HepG2 (cell line): ENCODE measurements around the gene KIAA0825. TPM values are rescaled to one million over a fixed set of nuclear protein-coding genes. Genes with fewer than 3 reads are reported as not detected.

ENCODE experiments used
- ATAC-seq: fragments of 200-7000 bp; cut with Tn5 transposase; 3 replicates; pipeline ENCODE4 v1.9.1; 2020; ENCODE audit warnings: mild to moderate bottlenecking, moderate library complexity
- BruUV-seq: library from RNA; stranded (reverse); fragments of 400-500 nt; replicated peaks from 2 replicates; lab custom pipeline; 2021; lab: Mats Ljungman, UMichigan
- CTCF ChIA-PET: fragments of 300-600 bp; formaldehyde crosslinking; extraction: SDS; loops from one replicate; lab custom pipeline; 2021; ENCODE audit warnings: low total read pairs, inconsistent platforms, low intra/inter-chr PET ratio; lab: Yijun Ruan, JAX
- POLR2A ChIA-PET: fragments of 350-600 bp; sonication (Branson Sonifier 250); formaldehyde crosslinking; loops from one replicate; lab custom pipeline; 2020; ENCODE audit warnings: antibody characterized with exemption, inconsistent platforms; lab: Yijun Ruan, JAX
- DNase-seq: peaks from one replicate; pipeline ENCODE4 v3.0.0-alpha.2; 2015; ENCODE audit warnings: low spot score
- FAIRE-seq: peaks from 3 replicates; lab custom pipeline; 2011; peaks lifted over from hg19 to GRCh38; lab: Jason Lieb, UNC
- H2AFZ ChIP-seq: one replicate; pipeline ENCODE4 v1.6.1; 2011; ENCODE audit warnings: low read length, inconsistent platforms
- H3K27ac ChIP-seq: fragments of 300-600 bp; 3 replicates; pipeline ENCODE4 v1.8.0; 2011; ENCODE audit warnings: mixed run types, mild to moderate bottlenecking, mixed read lengths, low read length, inconsistent platforms; ENCODE audit not compliant: insufficient read depth; ENCODE audit errors: extremely low read length
- H3K27me3 ChIP-seq, 2 experiments: fragments of 200-600 bp in 1 of 2; 2 replicates in 1 of 2; 3 replicates in 1 of 2; pipeline versions ENCODE4 v1.6.0 to v1.8.0; 2011; ENCODE audit warnings: low read length in 2 of 2, mild to moderate bottlenecking in 2 of 2, moderate library complexity in 2 of 2, inconsistent platforms in 1 of 2; ENCODE audit not compliant: insufficient read depth in 2 of 2, control insufficient read depth in 1 of 2
- H3K36me3 ChIP-seq, 2 experiments: fragments of 200-600 bp in 1 of 2; replicated peaks in 1 of 2; 2 replicates in 1 of 2; 3 replicates in 1 of 2; pipeline versions ENCODE4 v1.5.1 to v1.8.0; 2011; ENCODE audit warnings: low read length in 2 of 2, inconsistent platforms in 1 of 2; ENCODE audit not compliant: insufficient read depth in 2 of 2, control insufficient read depth in 1 of 2
- H3K4me1 ChIP-seq: 2 replicates; pipeline ENCODE4 v1.5.1; 2012; ENCODE audit warnings: low read length, inconsistent platforms; ENCODE audit not compliant: insufficient read depth
- H3K4me2 ChIP-seq: 2 replicates; pipeline ENCODE4 v1.6.0; 2011; ENCODE audit warnings: low read depth, low read length, inconsistent platforms
- H3K4me3 ChIP-seq, 3 experiments: fragments of 200-600 bp in 1 of 3; sonication (generic), shearing (Covaris generic) in 1 of 3; replicated peaks in 1 of 3; 2 replicates each; pipeline ENCODE4 v1.5.1; 2011 to 2016; ENCODE audit warnings: low read length in 3 of 3, inconsistent platforms in 2 of 3, low read depth in 2 of 3, mild to moderate bottlenecking in 2 of 3, control low read depth in 1 of 3, mixed read lengths in 1 of 3; ENCODE audit not compliant: insufficient read depth in 1 of 3
- H3K79me2 ChIP-seq: one replicate; pipeline ENCODE4 v1.6.1; 2011; ENCODE audit warnings: low read length, inconsistent platforms; ENCODE audit not compliant: insufficient read depth
- H3K9ac ChIP-seq: 2 replicates; pipeline ENCODE4 v1.6.0; 2011; ENCODE audit warnings: mild to moderate bottlenecking, low read depth, low read length, inconsistent platforms; ENCODE audit not compliant: insufficient read depth
- H3K9me3 ChIP-seq: 2 replicates; pipeline ENCODE4 v1.5.1; 2012; ENCODE audit warnings: mild to moderate bottlenecking, low read length
- H4K20me1 ChIP-seq: 2 replicates; pipeline ENCODE4 v1.6.0; 2011; ENCODE audit warnings: inconsistent platforms, mild to moderate bottlenecking, low read length, moderate library complexity; ENCODE audit not compliant: insufficient read depth
- BCLAF1 ChIP-seq: fragments of 450-650 bp; IDR thresholded peaks from 2 replicates; pipeline ENCODE4 v1.6.1; 2017; ENCODE audit warnings: mild to moderate bottlenecking
- ZNF12 ChIP-seq: sonication (generic); formaldehyde crosslinking; IDR thresholded peaks from 2 replicates; pipeline ENCODE4 v1.5.0; 2020; ENCODE audit warnings: missing genetic modification reagents
- ZNF704 ChIP-seq: sonication (generic); formaldehyde crosslinking; IDR thresholded peaks from 2 replicates; pipeline ENCODE4 v1.8.1; 2023; ENCODE audit warnings: mild to moderate bottlenecking, inconsistent platforms, moderate library complexity, missing genetic modification reagents, borderline replicate concordance
- in situ Hi-C: cut with HindIII; loops from 2 replicates; pipeline ENCODE4 v1.10.0; 2017; ENCODE audit warnings: low pct_unique_long_range_greater_than_20kb; ENCODE audit not compliant: extremely low pct_ligation_motif_present
- intact Hi-C: fragments of 100-400 bp; cut with micrococcal nuclease; formaldehyde crosslinking; loops from one replicate; pipeline ENCODE4 v1.10.0; 2022; ENCODE audit not compliant: unreplicated experiment
- polyA plus RNA-seq, 8 experiments: library from polyadenylated mRNA; depleted of rRNA in 3 of 8; stranded (reverse) in 7 of 8; unstranded in 1 of 8; fragments of >200 nt; fragmentation: Illumina TruSeq in 4 of 8; extraction: Trizol in 4 of 8; gene quantifications; 2 replicates each; pipeline versions ENCODE4 v1.2.1 to v1.2.3, GENCODE V29; 2011 to 2016; ENCODE audit warnings: low read depth in 4 of 8, missing spikeins in 1 of 8, mixed read lengths in 1 of 8; ENCODE audit not compliant: insufficient read depth in 1 of 8
- total RNA-seq, 5 experiments: library from RNA; depleted of rRNA; stranded (reverse); fragments of >200 nt; fragmentation: Illumina TruSeq; extraction: Trizol; gene quantifications; 2 replicates each; pipeline ENCODE4 v1.2.3, GENCODE V29; 2016; ENCODE audit warnings: low read depth in 1 of 5
- TF ChIP-seq, protein P1 (sequence below): sonication (generic); formaldehyde crosslinking; IDR thresholded peaks from 2 replicates; pipeline ENCODE4 v1.4.0; 2020; ENCODE audit warnings: missing genetic modification reagents, borderline replicate concordance

The KIAA0825 gene
- total and polyA plus RNA-seq, 2 of the 13 experiments (the other 11 are each of a cell fraction or from before 2014, with no cell fraction given) = 0.05 to 0.51 TPM

- in situ Hi-C loops (no loop called here), intact Hi-C loops (no loop called here)
- H3K4me1 ChIP-seq = no peaks in the 10 kb centered on the region
- CTCF ChIA-PET = no interaction called here
- H3K4me3 ChIP-seq = no peak overlapping the region
- no peaks in the 10 kb centered on the region for H3K79me2 ChIP-seq
- no peaks in the 10 kb centered on the region for H3K9me3 ChIP-seq
- DNase-seq (no peak), ATAC-seq (no peak)
- POLR2A ChIA-PET = no interaction called here
- H3K4me2 ChIP-seq = no peak overlapping the region
- no peaks in the 10 kb centered on the region for H3K27me3 ChIP-seq
- H4K20me1 ChIP-seq = no peaks in the 10 kb centered on the region
- H3K27ac ChIP-seq = no peak overlapping the region
- no peak overlapping the region for H3K9ac ChIP-seq
- no TSS peak for BruUV-seq
- H3K36me3 ChIP-seq = no peaks in the 10 kb centered on the region
- H2AFZ ChIP-seq = no peak overlapping the region
- TF ChIP-seq ZNF704 (CRISPR knock-in tag) = no peak
- TF ChIP-seq, protein P1, sequence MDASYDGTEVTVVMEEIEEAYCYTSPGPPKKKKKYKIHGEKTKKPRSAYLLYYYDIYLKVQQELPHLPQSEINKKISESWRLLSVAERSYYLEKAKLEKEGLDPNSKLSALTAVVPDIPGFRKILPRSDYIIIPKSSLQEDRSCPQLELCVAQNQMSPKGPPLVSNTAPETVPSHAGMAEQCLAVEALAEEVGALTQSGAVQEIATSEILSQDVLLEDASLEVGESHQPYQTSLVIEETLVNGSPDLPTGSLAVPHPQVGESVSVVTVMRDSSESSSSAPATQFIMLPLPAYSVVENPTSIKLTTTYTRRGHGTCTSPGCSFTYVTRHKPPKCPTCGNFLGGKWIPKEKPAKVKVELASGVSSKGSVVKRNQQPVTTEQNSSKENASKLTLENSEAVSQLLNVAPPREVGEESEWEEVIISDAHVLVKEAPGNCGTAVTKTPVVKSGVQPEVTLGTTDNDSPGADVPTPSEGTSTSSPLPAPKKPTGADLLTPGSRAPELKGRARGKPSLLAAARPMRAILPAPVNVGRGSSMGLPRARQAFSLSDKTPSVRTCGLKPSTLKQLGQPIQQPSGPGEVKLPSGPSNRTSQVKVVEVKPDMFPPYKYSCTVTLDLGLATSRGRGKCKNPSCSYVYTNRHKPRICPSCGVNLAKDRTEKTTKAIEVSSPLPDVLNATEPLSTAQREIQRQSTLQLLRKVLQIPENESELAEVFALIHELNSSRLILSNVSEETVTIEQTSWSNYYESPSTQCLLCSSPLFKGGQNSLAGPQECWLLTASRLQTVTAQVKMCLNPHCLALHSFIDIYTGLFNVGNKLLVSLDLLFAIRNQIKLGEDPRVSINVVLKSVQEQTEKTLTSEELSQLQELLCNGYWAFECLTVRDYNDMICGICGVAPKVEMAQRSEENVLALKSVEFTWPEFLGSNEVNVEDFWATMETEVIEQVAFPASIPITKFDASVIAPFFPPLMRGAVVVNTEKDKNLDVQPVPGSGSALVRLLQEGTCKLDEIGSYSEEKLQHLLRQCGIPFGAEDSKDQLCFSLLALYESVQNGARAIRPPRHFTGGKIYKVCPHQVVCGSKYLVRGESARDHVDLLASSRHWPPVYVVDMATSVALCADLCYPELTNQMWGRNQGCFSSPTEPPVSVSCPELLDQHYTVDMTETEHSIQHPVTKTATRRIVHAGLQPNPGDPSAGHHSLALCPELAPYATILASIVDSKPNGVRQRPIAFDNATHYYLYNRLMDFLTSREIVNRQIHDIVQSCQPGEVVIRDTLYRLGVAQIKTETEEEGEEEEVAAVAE = no peak
- no peak for TF ChIP-seq BCLAF1
- TF ChIP-seq ZNF12 (CRISPR knock-in tag) = no peak
- TF ChIP-seq, all 625 proteins: peak for 0
- FAIRE-seq = no peak
These were observed 186.7 kb downstream of the KIAA0825 start for GRCh38 chr5:94431696-94432095.
